ENCODE results near the gene SLC29A3. TPM values are rescaled to one million over a fixed set of nuclear protein-coding genes. Genes with fewer than 3 reads are reported as not detected.

The SLC29A3 gene
- total RNA-seq, 1 experiment from 2014 or later, result 7.6 TPM

DNA sequence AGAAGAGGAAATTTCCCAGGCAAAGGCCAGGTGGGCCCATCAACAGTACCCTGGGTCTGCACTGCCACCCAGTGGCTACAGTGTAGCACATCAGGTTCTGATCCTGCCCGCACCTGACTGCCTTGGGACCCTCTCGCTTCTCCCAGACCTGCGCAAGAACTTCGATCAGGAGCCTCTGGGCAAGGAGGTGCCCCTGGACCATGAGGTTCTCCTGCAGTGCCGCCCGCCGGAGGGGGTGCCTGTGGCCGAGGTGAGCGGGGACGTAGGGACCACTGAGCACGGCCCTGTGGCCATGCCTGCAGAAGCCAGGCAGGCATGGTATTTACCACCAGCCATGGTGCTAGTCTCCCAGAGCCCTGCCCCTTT lies 33.9 kb upstream of the SLC29A3 start:
- POLR2A ChIA-PET, result no interaction called here
- H3K36me3 ChIP-seq (ENCODE audit: control insufficient read depth, insufficient read depth, low read length), result no peaks in the 10 kb centered on the region
- H3K9me3 ChIP-seq (ENCODE audit: control insufficient read depth, insufficient read depth, low read depth, low read length), result no peaks in the 10 kb centered on the region
- intact Hi-C loops (cut with micrococcal nuclease; ENCODE audit: unreplicated experiment), result loop anchor here (2.0 kb wide), 1 partner anchor 382 kb away; no protein-coding TSS in a partner anchor
- no peaks in the 10 kb centered on the region for H3K4me1 ChIP-seq (ENCODE audit: control insufficient read depth, insufficient read depth, low read length)
- no peak overlapping the region for H3K4me3 ChIP-seq (ENCODE audit: low read depth in 2 of 2, low read length in 2 of 2)
- H3K27me3 ChIP-seq (ENCODE audit: control insufficient read depth, insufficient read depth, low read length), result no peaks in the 10 kb centered on the region
- no peak overlapping the region for H3K27ac ChIP-seq (ENCODE audit: low read length)
- in situ Hi-C loops (cut with HindIII; ENCODE audit: low pct_unique_long_range_greater_than_20kb, low sequenced_read_pairs), result no loop called here
- CTCF ChIA-PET, result interaction anchor here (0.6 to 2.2 kb wide), 5 partner anchors 9 to 423 kb away, joined by 3 to 10 read pairs (median 5); no protein-coding TSS in a partner anchor
- no TSS peak for BruUV-seq (replicated peaks)
- ATAC-seq (peak; percentile 87), DNase-seq (ENCODE audit: low read depth, low spot score) (peak; percentile 24)
- TF ChIP-seq, protein P1, sequence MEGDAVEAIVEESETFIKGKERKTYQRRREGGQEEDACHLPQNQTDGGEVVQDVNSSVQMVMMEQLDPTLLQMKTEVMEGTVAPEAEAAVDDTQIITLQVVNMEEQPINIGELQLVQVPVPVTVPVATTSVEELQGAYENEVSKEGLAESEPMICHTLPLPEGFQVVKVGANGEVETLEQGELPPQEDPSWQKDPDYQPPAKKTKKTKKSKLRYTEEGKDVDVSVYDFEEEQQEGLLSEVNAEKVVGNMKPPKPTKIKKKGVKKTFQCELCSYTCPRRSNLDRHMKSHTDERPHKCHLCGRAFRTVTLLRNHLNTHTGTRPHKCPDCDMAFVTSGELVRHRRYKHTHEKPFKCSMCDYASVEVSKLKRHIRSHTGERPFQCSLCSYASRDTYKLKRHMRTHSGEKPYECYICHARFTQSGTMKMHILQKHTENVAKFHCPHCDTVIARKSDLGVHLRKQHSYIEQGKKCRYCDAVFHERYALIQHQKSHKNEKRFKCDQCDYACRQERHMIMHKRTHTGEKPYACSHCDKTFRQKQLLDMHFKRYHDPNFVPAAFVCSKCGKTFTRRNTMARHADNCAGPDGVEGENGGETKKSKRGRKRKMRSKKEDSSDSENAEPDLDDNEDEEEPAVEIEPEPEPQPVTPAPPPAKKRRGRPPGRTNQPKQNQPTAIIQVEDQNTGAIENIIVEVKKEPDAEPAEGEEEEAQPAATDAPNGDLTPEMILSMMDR (IDR thresholded peaks at IDR 0.05), result peak; percentile 95
- TF ChIP-seq POLR2AphosphoS5 (IDR thresholded peaks at IDR 0.05; ENCODE audit: low read depth, low read length), result no peak

DNA sequence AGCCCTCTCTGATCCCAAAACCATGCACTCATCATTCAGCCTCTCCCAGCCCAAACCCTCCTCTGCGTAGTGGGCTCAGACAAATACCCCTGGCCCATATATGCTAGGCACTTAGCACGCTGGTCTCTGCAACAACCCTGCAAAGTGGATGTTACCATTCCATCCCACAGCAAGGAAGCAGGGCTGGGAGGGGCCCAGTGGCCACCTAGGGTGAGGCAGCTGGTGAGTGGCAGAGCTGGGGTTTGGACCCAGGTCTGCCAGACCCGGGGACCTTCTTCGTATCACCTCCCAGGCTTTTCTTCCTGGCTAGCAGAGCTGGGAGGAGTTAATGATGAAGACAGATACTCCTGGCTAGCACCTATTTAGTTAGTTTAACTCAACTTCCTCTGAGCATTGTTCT lies 33.1 kb upstream of the SLC29A3 start:
- no peak for TF ChIP-seq SIN3A (IDR thresholded peaks at IDR 0.05; ENCODE audit: borderline replicate concordance, insufficient read depth, low read depth, low read length)
- TF ChIP-seq, protein P2, sequence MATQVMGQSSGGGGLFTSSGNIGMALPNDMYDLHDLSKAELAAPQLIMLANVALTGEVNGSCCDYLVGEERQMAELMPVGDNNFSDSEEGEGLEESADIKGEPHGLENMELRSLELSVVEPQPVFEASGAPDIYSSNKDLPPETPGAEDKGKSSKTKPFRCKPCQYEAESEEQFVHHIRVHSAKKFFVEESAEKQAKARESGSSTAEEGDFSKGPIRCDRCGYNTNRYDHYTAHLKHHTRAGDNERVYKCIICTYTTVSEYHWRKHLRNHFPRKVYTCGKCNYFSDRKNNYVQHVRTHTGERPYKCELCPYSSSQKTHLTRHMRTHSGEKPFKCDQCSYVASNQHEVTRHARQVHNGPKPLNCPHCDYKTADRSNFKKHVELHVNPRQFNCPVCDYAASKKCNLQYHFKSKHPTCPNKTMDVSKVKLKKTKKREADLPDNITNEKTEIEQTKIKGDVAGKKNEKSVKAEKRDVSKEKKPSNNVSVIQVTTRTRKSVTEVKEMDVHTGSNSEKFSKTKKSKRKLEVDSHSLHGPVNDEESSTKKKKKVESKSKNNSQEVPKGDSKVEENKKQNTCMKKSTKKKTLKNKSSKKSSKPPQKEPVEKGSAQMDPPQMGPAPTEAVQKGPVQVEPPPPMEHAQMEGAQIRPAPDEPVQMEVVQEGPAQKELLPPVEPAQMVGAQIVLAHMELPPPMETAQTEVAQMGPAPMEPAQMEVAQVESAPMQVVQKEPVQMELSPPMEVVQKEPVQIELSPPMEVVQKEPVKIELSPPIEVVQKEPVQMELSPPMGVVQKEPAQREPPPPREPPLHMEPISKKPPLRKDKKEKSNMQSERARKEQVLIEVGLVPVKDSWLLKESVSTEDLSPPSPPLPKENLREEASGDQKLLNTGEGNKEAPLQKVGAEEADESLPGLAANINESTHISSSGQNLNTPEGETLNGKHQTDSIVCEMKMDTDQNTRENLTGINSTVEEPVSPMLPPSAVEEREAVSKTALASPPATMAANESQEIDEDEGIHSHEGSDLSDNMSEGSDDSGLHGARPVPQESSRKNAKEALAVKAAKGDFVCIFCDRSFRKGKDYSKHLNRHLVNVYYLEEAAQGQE (IDR thresholded peaks at IDR 0.05; ENCODE audit: insufficient read depth in 1 of 2, low read depth in 2 of 2, low read length in 1 of 2), result no peak
- TF ChIP-seq TCF7L2 (IDR thresholded peaks at IDR 0.05; ENCODE audit: low read depth, low read length), result no peak
- no peak for TF ChIP-seq POLR2AphosphoS5 (IDR thresholded peaks at IDR 0.05; ENCODE audit: low read depth, low read length)
- TF ChIP-seq, protein P1 (IDR thresholded peaks at IDR 0.05), result no peak
- Histone ChIP-seq H3K27ac (ENCODE audit: low read length) (no peak overlapping the region), H3K36me3 (ENCODE audit: control insufficient read depth, insufficient read depth, low read length) (no peaks in the 10 kb centered on the region), H3K27me3 (ENCODE audit: control insufficient read depth, insufficient read depth, low read length) (no peaks in the 10 kb centered on the region), H3K4me3 (ENCODE audit: low read depth in 2 of 2, low read length in 2 of 2) (no peak overlapping the region), H3K4me1 (ENCODE audit: control insufficient read depth, insufficient read depth, low read length) (no peaks in the 10 kb centered on the region), H3K9me3 (ENCODE audit: control insufficient read depth, insufficient read depth, low read depth, low read length) (no peaks in the 10 kb centered on the region)
- DNase-seq (ENCODE audit: low read depth, low spot score) (no peak), ATAC-seq (no peak)
- in situ Hi-C loops (cut with HindIII; ENCODE audit: low pct_unique_long_range_greater_than_20kb, low sequenced_read_pairs), result no loop called here
- ChIA-PET POLR2A (no interaction called here), CTCF (interaction anchor here (2.2 kb wide), 1 partner anchor 10 kb away, joined by 10 read pairs; no protein-coding TSS in a partner anchor)
- no TSS peak for BruUV-seq (replicated peaks)
- intact Hi-C loops (cut with micrococcal nuclease; ENCODE audit: unreplicated experiment), result loop anchor here (2.0 kb wide), 1 partner anchor 383 kb away; no protein-coding TSS in a partner anchor

All from Panc1 (cell line).